Measurements from ENCODE around the gene GRK3.

The GRK3 gene

DNA sequence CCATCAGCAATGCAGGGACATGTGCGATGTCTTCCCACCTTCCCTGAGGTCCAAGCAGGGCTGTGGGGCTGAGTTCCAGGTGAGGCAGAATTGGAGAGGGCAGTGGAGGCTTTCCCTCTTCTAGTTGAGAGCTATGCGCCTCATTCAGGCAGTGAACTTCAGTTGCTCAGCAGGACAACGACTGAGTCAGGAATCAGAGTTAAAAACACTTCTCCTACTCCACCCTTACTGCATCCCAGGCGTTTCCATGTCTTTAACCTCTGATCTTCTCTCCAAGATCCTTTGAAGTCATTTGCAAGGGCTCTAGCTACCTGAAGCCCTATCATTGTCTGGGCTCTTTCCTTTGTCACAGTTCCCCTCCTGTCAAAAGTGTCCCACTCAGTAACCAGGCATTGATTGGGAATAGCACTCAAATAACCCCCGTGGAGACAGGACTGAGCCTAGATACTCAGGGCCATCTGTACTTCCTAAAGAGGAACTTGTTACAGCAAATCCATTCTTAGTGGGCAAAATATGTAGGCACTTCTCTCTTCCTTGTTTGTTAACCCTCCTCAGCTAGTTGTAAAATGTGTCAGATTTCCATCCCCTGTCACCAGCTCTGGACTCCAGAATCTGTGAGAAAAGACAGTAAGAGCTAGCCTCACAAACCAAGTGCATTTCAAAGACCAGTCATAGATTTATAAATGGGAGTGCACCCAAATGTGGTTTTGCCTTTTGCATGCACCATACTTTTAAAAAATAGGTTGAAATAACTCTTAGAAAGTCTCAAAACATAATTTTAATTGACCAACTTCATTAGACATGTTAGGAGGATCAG lies 105.0 kb downstream of the GRK3 start:
- no peak for DNase-seq

DNA sequence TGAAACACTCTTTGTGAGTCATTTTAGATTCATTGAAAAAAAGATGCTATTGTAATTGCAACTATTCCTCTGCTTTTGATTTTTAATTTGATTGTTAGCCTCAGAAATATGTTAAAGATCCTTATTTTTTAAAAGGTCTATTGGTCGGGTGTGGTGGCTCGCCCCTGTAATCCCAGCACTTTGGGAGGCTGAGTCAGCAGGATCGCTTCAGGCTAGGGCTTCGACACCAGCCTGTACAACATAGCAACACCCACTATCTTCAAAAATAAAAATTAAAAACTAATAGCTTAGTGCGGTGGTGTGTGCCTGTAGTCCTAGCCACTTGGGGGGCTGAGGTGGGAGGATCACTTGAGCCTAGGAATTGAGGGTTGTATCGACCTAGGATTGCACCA lies 105.6 kb downstream of the GRK3 start:
- no peak for DNase-seq

DNA sequence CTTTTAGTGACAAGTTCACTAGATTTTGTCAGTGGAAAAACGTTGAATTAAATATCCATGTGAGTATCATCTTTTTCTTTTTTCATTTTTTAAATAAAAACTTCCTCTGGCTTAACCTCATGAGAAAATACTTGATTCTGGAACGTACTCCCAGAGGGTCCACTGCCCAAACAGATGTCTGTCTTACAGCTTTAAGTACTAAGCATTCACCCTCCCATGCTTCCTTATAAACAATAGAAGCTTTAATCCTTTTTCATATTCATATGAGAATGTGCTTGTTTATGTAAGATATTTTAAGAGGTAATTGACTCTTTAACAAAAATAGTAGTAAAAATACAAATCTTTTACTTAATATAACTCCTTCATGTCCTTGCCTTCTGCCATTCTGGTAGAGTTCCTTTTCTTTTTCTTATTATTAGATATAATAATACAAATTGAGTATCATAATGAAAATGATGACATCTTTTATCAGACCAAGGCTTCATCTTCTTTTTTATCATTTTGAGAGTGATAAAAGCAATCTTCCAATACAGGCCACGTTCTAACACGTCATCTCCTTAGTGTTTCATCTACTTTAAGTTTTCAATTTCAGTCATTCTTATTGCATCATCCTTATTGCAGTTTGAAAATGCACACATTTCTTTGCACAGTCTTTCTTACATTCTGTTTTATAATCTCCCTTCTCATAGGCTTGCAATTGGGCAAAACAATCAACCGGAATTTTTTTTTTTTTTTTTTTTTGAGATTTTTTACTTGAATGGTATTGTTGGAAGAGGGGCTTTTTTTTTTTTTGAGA lies 108.0 kb downstream of the GRK3 start:
- no peak for DNase-seq

DNA sequence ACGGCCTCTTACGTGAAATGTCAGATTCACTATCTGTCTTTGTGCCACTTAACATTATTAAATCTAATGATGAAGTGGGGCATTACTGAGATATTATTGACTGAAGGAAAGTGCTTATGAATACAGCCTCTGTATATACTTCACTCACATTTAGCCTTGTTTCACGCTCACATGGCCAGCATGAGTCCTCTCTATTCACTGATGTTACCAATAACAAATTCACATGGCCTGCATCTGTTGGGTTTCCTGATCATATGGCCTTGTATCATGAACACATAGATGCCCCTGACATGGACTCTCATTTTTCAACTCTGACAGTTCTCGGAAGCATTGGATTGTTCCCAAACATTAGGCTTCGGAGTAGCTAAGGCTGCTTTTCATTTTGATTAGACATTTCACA lies 109.2 kb downstream of the GRK3 start:
- no peak for DNase-seq

DNA sequence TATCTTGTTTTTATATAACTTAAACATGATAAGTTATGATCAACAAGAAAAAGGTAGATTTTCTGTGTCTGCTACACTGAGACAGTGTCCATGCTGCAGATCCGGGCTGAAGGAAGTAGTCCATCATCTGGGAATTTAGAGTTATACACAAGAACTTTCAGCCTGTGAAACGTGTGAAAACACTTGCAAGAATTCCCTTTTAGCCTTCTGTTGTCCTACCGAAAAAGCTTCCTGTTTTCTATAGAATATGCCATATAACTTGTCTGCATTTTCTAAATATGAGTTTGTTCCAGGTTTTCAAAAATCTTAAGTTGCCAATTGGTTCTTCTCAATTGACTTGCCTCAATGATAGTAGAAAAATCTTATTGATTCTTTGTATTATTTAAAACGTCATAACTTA lies 113.2 kb downstream of the GRK3 start:
- DNase-seq: no peak

DNA sequence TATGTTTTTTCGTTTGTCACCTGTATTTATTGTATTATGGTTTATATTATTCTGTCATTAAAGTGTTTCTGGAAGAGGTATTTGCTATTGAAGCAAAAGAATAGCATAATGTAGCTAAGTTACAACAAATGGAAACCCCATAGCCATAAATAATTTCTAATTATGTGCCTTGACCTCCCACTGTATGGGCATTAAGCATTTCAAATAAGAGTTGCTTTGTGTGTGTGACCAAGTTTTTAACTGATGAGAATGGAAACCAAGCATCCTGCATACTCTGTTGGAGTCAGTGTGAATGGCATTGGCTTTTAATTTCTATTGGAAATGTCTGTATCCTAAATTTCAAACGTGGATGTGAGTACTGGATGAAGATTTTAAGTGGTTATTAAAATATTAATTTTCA lies 115.6 kb downstream of the GRK3 start:
- DNase-seq: no peak

DNA sequence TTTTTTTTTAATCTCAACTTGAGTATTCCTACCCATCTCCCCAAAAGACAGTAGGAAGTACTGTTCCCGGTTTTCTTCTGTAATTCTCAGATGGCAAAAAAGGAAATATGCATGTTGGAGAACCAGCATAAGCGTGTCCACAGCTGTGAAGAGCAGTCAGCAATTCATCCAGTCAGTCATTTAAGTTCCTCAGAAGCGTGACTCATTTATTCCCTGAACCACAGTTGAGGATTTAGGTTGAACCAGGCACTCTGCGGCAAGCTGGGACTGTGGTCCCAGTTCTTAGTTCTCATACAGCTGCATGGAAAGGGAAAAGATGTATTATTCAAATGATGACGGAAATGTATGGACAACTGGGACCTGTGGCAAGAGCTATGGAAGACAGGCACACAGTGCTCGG lies 116.5 kb downstream of the GRK3 start:
- DNase-seq: no peak

DNA sequence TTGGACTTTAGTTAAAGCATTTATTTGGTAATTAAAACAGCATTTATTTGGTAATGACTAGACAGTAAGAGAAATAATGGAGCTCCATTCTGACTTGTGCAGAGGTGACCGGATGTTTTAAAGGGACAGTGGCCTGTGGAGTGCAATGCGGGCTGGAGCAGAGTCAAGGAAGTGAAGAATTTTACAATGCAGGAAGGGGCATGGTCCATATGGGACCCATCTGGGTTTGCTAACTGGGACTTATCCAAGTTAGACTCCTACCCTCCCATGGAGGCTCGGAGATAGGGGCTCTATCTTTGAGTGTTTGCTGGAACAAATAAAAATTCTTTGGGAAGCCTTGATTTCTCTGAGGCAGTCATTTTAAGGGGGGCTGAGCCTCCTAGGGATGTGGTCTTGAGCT lies 117.6 kb downstream of the GRK3 start:
- no peak for DNase-seq

DNA sequence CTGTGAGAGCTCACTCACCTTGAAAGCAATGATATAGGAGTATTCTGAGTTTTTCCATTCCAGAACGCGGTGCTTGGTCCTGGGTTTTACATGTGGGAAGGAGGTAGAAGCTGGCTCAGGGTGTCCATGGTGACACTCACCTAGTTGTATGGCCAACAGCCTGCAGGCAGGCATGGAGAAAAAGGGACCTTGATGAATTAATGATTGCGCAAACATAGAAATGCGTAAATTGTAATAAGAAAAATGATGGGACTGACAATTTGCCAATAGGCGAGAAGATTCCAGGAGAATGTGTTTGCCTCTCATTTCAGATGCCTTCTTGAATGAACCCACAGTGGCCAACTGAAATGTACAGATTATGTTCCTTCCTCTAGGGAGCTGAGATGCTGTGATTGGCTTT lies 124.2 kb downstream of the GRK3 start:
- DNase-seq: no peak

DNA sequence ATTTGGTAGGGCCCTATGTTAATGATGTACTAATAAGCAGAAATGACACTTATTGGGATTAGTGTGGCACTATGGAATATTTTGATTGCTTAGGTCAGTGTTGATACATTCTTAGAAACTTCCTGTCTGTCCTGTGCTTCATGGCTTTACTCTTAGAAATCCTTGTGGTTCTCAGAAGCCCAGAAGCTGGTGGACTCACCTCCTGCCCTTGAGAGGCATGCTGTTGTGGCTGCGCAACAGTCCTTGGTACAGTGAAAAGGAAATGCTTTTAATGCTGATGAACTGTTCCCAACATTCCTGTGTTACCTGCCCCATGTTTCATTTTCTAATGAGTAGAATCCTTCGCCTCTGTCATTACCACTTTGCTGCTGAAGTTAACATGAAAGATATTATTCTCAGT lies 125.2 kb downstream of the GRK3 start:
- DNase-seq: no peak

DNA sequence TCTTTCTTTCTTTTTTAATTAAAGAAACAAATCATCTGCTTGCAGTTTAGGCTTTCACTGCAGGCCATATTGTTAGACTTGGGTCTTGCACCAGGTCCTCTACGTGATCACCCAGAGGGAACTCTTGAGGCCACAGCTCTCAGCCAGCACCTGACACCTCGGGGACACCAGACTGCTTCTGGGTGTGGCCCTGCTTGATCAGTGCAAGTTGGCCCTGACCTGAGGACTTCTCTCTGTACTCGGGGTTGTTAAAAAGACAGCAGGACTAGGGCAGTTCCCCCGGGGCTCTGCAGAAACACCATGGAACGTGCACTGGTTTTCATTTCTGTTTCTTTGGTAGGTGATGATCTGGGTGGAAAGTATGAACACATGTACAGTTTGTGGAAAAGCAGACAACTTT lies 126.3 kb downstream of the GRK3 start:
- DNase-seq: no peak

DNA sequence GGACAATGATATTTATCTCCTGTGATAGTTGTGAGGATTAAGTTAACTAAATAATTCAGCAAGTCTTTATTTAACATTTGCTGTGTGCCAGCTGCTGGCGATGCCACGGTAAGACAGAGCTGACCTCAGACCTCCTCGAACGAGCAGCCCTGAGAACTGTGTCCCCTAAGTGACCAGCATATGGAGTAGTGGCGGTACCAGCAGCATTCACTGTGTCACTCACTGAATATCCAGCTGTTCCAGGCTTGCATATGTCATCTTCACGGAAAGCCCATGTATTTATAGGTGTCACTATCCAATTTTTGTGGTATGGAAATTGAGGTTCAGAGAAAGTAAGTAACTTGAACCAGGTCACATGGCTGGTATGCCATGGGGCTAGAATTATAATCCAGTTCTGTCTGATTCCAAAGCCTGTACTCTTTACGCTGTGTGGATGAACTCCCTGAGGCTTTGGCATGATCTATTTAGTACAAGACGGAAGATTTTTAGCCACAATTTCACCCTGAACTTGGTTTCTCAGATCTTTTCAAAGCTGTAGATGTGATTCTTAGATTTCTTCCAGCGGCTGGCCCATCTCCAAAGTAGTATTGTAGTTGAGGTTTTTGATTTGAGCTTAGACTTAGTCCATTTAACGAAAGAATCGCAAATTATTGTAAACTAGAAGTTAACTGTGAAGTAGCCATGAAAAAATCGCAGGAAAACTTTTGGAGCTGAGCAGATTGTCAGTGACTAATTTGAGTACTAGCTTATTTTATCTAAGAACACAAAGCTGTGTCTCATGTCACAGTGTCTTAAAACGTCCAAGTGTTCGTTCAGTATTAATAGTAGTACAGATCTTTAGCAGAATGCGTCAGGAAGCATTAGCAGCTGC lies 128.2 kb downstream of the GRK3 start:
- DNase-seq: no peak

DNA sequence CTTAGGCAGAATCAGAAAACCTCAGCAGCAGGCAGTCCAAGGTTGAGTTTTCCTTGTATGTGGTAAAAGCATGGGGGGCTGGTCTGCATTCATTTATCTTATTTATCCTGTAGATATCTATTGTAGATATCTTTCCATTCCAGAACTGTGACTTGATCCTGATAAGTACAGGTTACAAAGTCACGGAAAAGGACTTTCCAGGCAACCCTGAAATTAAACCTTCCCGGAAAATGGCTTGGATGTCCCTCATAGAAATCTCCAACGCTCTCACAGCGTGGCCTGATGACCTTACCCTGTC lies 128.7 kb downstream of the GRK3 start:
- DNase-seq: no peak

DNA sequence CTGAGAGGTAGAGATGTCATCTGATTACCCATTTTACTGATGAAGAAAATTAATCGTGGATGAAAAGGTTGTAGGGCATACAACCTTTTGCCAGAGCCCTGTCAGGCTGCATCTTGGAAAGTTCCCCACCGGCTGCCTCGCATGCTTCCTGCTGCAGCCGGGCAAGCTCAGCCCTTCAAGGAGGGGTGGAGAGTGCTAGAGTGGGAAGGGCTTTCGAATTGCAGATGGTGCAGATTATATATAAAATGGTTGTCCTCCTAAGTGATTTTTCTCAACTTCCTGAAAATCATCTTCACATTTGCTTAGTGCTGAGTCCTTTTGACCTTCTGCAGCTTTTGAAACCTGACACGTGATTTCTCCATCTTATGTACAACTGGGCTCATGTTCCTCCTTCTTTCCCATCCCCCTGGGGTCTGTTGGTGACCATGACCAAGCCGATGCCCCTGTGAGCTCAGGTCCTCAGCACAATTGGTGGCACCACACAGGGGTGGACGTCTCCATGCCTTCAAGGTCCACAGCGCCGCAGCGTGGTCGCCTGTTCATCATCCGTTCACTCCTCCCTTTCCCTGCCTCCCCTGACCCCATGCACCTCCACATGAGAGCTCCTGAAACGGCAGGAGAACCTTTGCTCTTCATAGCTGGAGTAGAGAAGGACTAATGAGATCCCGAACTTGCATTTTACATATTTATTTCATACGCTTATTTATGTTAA lies 129.9 kb downstream of the GRK3 start:
- no peak for DNase-seq

DNA sequence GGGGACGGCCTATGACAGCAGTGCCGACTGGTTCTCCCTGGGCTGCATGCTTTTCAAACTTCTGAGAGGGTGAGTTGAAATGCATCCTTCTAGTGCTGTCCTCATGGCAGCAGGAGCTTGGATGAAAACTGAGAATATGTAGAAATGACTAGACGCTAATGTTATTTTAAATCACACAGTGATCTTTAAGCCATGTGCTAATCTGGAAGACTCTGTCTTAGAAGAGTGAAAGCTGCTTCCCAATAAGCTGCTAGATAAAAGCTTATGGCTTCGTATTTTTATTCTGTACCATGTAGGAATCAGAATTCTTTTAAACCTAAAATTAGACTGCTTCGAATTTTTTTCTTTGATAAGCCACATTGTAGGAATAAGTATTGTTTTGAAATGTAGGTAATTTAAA lies 130.7 kb downstream of the GRK3 start:
- DNase-seq: no peak

DNA sequence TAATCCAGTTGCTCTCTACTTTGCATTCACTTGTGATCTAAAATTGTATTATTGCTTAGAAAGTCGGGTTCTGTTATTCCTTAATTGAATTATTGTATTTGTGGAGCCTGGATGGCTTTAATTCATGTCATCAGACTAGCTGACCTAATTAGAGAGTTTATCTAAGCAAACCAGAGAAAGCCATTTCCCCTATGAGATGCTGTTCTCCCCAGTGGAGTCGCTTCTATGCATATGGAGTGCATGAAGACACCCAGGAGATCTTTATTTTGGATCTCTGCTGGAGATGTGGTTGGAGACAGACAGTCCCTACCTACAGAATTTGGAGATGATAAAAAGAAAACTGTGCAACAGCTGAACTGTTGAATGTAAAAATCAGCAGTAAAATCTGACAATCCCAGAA lies 132.3 kb downstream of the GRK3 start:
- DNase-seq: peak; percentile 12

DNA sequence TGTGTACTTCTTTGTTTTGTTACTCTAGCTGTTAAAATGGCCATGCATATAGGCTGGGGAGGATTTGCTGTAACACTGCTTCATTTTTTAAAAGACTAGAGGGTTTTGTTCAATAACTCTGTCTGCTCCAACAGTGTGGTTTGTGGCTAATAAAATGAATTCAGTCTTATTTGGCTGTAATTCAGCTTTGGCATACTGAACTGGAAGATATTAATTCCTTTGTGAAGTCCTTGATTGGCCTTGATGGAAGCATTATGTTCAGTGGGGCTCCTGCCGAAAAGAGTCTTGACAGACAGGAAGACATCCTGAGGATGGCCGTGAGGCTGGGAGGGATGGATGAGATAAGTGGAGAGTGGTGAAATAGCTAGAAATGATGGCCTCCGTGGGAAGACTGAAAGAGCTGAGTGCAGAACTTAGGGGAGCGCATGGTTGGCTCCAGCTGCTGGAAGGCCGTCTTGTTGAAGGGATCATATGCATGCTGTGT lies 132.7 kb downstream of the GRK3 start:
- DNase-seq: no peak

DNA sequence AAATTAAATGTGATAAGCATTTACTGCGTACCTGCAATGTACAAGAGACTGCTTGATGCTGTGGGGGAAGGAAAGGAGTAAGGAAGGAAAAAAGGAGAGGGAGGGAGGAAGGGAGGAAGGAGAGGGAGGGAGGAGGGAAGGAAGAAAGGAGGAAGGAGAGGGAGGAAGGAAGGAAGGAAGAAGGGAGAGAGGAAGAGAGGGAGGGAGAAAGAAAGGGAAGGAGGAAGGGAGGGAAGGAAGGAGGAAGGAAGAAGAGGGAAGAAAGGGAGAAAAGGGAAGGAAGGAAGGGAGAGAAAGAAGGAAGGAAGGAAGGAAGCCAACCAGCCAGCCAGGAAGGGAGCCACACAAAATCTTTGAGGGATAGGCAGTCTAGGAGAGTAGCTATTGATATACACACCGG lies 133.5 kb downstream of the GRK3 start:
- DNase-seq: no peak

DNA sequence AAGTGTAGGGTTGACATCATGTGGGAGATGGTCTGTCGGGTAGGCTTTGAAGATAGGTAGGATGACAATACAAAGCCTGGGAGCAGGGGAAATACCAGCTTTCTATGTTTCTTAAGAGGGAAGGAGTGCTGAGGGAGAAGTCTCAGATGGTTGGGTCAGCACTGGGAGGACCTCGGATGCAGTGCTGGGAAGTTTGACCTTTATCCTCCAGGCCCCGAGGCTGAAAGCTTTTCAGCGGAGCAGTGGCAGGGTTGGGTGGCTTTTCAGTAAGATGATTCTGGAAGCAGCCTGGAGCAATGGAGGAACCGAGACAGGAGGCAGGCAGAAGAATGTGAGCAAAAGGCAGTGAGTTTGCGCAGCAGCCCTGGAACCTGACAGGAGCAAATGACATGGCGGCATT lies 134.0 kb downstream of the GRK3 start:
- DNase-seq: no peak

DNA sequence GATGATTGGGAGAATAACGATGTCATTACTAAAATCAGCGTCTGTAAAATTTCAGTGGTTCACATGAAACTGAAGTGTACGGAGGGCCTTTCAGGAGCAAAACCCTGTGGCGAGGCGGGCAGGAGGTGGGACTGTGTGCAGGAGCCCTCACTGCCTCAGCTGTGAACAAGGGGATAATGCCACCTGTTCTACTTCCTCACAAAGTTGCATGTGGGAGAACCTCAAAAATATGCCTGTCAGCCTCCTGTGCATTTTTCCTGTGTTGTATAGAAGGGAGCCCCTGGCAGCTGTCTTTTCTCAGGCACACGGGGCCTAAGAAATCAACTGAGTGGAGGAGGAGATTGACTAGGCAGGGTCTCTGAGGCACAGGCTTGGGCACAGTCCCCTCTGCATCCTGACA lies 134.5 kb downstream of the GRK3 start:
- no peak for DNase-seq

DNA sequence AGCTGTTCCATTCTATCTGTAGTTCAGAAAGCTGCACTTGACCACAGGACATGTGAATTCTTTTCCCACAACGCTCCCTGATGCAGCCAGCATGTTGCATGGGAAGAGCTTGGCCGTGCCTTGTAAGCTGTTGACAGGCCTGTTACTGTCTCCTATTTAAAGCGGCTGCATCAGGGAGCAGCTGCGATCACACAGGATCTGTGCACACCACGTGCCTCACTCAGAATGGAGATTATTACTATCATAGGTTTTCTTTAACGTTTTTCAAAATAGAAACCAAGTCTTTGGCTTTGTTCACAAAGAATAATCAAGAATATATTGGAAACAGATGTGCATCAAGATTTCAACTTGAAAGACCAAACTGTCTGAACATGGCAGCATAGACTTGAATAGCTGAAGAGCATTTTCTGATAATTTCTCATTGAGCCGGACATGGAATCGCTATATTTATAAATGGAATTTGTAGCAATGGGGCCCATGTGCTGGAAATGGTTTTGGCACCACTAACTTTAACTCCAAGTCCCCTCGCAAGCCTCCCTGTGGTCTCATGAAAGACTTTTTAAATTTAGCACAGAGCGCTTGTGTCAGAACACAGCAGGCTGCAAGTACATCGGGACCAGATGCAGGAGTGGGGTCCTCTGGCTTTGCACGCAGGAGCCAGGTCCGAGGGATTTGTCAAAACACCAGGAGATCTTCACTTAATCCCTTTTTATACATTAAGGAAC lies 136.7 kb downstream of the GRK3 start:
- no peak for DNase-seq

DNA sequence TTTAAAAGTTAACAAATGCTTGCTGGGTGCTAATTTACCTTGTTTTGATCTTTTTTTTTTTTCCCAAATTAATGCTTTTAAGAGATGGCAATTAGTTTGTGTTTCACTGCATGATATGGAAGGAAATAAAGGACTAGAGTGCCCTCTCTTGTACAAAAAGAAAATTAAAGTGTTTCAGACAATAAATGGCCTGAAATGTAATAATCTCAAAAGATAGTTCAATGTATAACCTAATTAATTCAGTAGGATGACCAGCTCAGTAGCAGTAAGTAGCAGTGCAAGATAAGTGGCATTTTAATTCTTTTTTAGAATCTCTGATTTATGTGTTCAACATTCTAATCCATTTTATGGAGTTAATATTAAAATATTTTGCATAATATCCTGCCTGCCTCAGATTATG lies 137.6 kb downstream of the GRK3 start:
- DNase-seq: peak; percentile 70
